Erythroblast (primary cell): ENCODE results near the gene UGT1A3.

Experiments used
- GATA1 ChIP-seq: IDR thresholded peaks from 2 replicates; pipeline ENCODE4 v1.6.1; 2011; ENCODE audit warnings: low read depth, mild to moderate bottlenecking, control low read depth, low read length, moderate library complexity
- POLR2A ChIP-seq: IDR thresholded peaks from 2 replicates; pipeline ENCODE4 v1.6.1; 2011; ENCODE audit warnings: mild to moderate bottlenecking, low read length

DNA sequence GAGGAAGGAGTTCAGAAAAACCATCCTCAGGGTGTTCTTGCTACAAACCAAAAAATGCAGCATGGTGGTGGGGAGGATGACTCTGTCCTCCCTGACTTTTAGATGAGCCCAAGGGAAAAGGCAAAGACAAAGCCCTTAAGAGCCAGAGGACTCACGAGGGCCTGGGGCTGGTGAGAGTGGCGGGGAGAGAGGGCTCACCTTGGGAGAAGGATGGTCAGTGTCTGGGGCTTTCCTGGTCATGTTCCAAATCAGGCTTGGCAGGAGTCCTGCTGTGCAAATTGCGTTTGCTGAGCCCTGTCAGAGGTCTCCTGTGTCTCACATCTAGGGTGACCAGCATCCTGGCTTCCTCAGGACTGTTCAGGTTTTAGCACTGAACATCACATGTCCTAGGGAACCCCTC, 35.9 kb downstream of the UGT1A3 start:
- TF ChIP-seq POLR2A (no peak), GATA1 (no peak)
